IMR-90 (cell line): ENCODE results near the gene XRCC5. TPM values are rescaled to one million over a fixed set of nuclear protein-coding genes. Genes with fewer than 3 reads are reported as not detected.

Experiments used
- ATAC-seq: fragments of 200-7000 bp; cut with Tn5 transposase; 2 replicates; pipeline ENCODE4 v1.9.1; 2020; ENCODE audit warnings: low read depth, mild to moderate bottlenecking, moderate library complexity
- BruUV-seq: library from RNA; stranded (reverse); fragments of 400-500 nt; replicated peaks from 2 replicates; lab custom pipeline; 2021; lab: Mats Ljungman, UMichigan
- CTCF ChIA-PET: fragments of 300-600 bp; formaldehyde crosslinking; extraction: SDS; loops from one replicate; lab custom pipeline; 2021; ENCODE audit warnings: antibody characterized with exemption; lab: Yijun Ruan, JAX
- POLR2A ChIA-PET: fragments of 300-600 bp; sonication (Branson Sonifier 250); formaldehyde crosslinking; loops from one replicate; lab custom pipeline; 2022; ENCODE audit warnings: antibody characterized with exemption; ENCODE audit not compliant: unreplicated experiment; lab: Charles Lee
- DNase-seq: peaks from one replicate; pipeline ENCODE4 v3.0.0; 2013
- H2AFZ ChIP-seq: replicated peaks from 2 replicates; pipeline ENCODE3; 2013; ENCODE audit warnings: low read length, mild to moderate bottlenecking; ENCODE audit not compliant: poor library complexity
- H2AK5ac ChIP-seq: 2 replicates; pipeline ENCODE4 v1.6.1; 2013; ENCODE audit warnings: low read depth, low read length, inconsistent platforms
- H2AK9ac ChIP-seq: replicated peaks from 2 replicates; pipeline ENCODE3; 2013; ENCODE audit warnings: mild to moderate bottlenecking, low read depth, low read length, moderate library complexity; ENCODE audit not compliant: poor library complexity
- H2BK120ac ChIP-seq: 2 replicates; pipeline ENCODE4 v1.6.1; 2013; ENCODE audit warnings: low read depth, low read length, inconsistent platforms
- H2BK15ac ChIP-seq: 3 replicates; pipeline ENCODE4 v1.6.1; 2013; ENCODE audit warnings: low read depth, low read length, inconsistent platforms
- H2BK20ac ChIP-seq: 2 replicates; pipeline ENCODE4 v1.6.1; 2013; ENCODE audit warnings: low read depth, mild to moderate bottlenecking, inconsistent platforms, low read length, moderate library complexity
- H2BK5ac ChIP-seq: 2 replicates; pipeline ENCODE4 v1.6.1; 2013; ENCODE audit warnings: mild to moderate bottlenecking, low read depth, low read length, inconsistent platforms; ENCODE audit not compliant: poor library complexity, severe bottlenecking
- H3K14ac ChIP-seq: replicated peaks from 2 replicates; pipeline ENCODE4 v1.6.1; 2013; ENCODE audit warnings: low read depth, low read length, inconsistent platforms
- H3K18ac ChIP-seq: 2 replicates; pipeline ENCODE4 v1.6.1; 2013; ENCODE audit warnings: low read depth, low read length, control low read depth
- H3K23ac ChIP-seq: 2 replicates; pipeline ENCODE4 v1.6.1; 2013; ENCODE audit warnings: low read depth, low read length, inconsistent platforms
- H3K27ac ChIP-seq: 2 replicates; pipeline ENCODE4 v1.5.1; 2013; ENCODE audit warnings: mild to moderate bottlenecking, control low read depth, low read length; ENCODE audit not compliant: insufficient read depth
- H3K27me3 ChIP-seq: 2 replicates; pipeline ENCODE4 v1.6.1; 2013; ENCODE audit warnings: low read length; ENCODE audit not compliant: control insufficient read depth, insufficient read depth
- H3K36me3 ChIP-seq: 2 replicates; pipeline ENCODE4 v1.6.1; 2013; ENCODE audit warnings: low read length, mixed read lengths; ENCODE audit not compliant: control insufficient read depth, insufficient read depth
- H3K4ac ChIP-seq: 2 replicates; pipeline ENCODE4 v1.6.1; 2013; ENCODE audit warnings: low read depth, low read length, inconsistent platforms
- H3K4me1 ChIP-seq: 2 replicates; pipeline ENCODE4 v1.6.1; 2013; ENCODE audit warnings: low read length, mixed read lengths; ENCODE audit not compliant: control insufficient read depth, insufficient read depth
- H3K4me2 ChIP-seq: 2 replicates; pipeline ENCODE4 v1.6.1; 2013; ENCODE audit warnings: low read depth, mild to moderate bottlenecking, control low read depth, low read length, moderate library complexity
- H3K4me3 ChIP-seq: 2 replicates; pipeline ENCODE4 v1.5.1; 2013; ENCODE audit warnings: low read depth, mild to moderate bottlenecking, control low read depth, low read length, moderate library complexity; ENCODE audit not compliant: insufficient read depth
- H3K56ac ChIP-seq: 2 replicates; pipeline ENCODE4 v1.6.1; 2013; ENCODE audit warnings: low read length, inconsistent platforms; ENCODE audit not compliant: insufficient read depth; ENCODE audit errors: extremely low read depth
- H3K79me1 ChIP-seq, 2 experiments: 2 replicates each; pipeline ENCODE4 v1.6.1; 2013; ENCODE audit warnings: low read length in 2 of 2, inconsistent platforms in 1 of 2, low read depth in 1 of 2
- H3K9ac ChIP-seq: 2 replicates; pipeline ENCODE4 v1.6.1; 2013; ENCODE audit warnings: low read depth, low read length, control low read depth
- H3K9me1 ChIP-seq: 2 replicates; pipeline ENCODE4 v1.6.1; 2013; ENCODE audit warnings: low read length, inconsistent platforms; ENCODE audit not compliant: insufficient read depth
- H3K9me3 ChIP-seq: 2 replicates; pipeline ENCODE4 v1.6.1; 2013; ENCODE audit warnings: low read length; ENCODE audit not compliant: control insufficient read depth, insufficient read depth
- H4K20me1 ChIP-seq: 2 replicates; pipeline ENCODE4 v1.6.1; 2013; ENCODE audit warnings: low read length, inconsistent platforms; ENCODE audit not compliant: insufficient read depth
- H4K5ac ChIP-seq: 2 replicates; pipeline ENCODE4 v1.6.1; 2013; ENCODE audit warnings: mild to moderate bottlenecking, low read depth, low read length, control low read depth
- H4K8ac ChIP-seq, 2 experiments: 2 replicates each; pipeline ENCODE4 v1.6.1; 2013; ENCODE audit warnings: low read depth in 2 of 2, low read length in 2 of 2, control low read depth in 1 of 2, inconsistent platforms in 1 of 2
- H4K91ac ChIP-seq: 2 replicates; pipeline ENCODE4 v1.6.1; 2013; ENCODE audit warnings: low read depth, low read length, inconsistent platforms; ENCODE audit not compliant: insufficient read depth
- BHLHE40 ChIP-seq: fragments of 150-350 bp; IDR thresholded peaks from 2 replicates; pipeline ENCODE4 v1.6.1; 2016; ENCODE audit warnings: mild to moderate bottlenecking, low read depth, low read length
- CEBPB ChIP-seq: IDR thresholded peaks from 2 replicates; pipeline ENCODE4 v1.6.1; 2012; ENCODE audit warnings: low read depth, low read length, improper control_type of control experiment
- CHD1 ChIP-seq: IDR thresholded peaks from 2 replicates; pipeline ENCODE4 v1.6.1; 2012; ENCODE audit warnings: low read depth, low read length, improper control_type of control experiment
- CTCF ChIP-seq: conservative IDR thresholded peaks from 2 replicates; pipeline ENCODE4 v1.5.1; 2012; ENCODE audit warnings: mild to moderate bottlenecking, low read depth, low read length, improper control_type of control experiment
- ELK1 ChIP-seq: fragments of 150-350 bp; IDR thresholded peaks from 2 replicates; pipeline ENCODE4 v1.6.1; 2016; ENCODE audit warnings: low read depth, mild to moderate bottlenecking, low read length, moderate library complexity, borderline replicate concordance
- FOS ChIP-seq: fragments of 150-350 bp; IDR thresholded peaks from 2 replicates; pipeline ENCODE4 v1.6.1; 2016; ENCODE audit warnings: low read depth, low read length
- MAFK ChIP-seq: IDR thresholded peaks from 2 replicates; pipeline ENCODE4 v1.6.1; 2012; ENCODE audit warnings: low read depth, low read length, improper control_type of control experiment
- MAZ ChIP-seq: IDR thresholded peaks from 2 replicates; pipeline ENCODE4 v1.6.1; 2012; ENCODE audit warnings: low read depth, mild to moderate bottlenecking, low read length, improper control_type of control experiment, moderate library complexity, borderline replicate concordance
- MXI1 ChIP-seq: IDR thresholded peaks from 2 replicates; pipeline ENCODE4 v1.6.1; 2012; ENCODE audit warnings: low read depth, mild to moderate bottlenecking, low read length, moderate library complexity, borderline replicate concordance
- NFE2L2 ChIP-seq: fragments of 150-350 bp; IDR thresholded peaks from 2 replicates; pipeline ENCODE4 v1.6.1; 2016; ENCODE audit warnings: low read depth, mild to moderate bottlenecking, low read length
- POLR2A ChIP-seq: IDR thresholded peaks from 2 replicates; pipeline ENCODE4 v1.6.1; 2012; ENCODE audit warnings: mild to moderate bottlenecking, low read depth, low read length
- RAD21 ChIP-seq: IDR thresholded peaks from 2 replicates; pipeline ENCODE4 v1.6.1; 2012; ENCODE audit warnings: low read length, improper control_type of control experiment
- RCOR1 ChIP-seq: IDR thresholded peaks from 2 replicates; pipeline ENCODE4 v1.6.1; 2012; ENCODE audit warnings: mild to moderate bottlenecking, low read length, improper control_type of control experiment; ENCODE audit not compliant: insufficient replicate concordance
- RFX5 ChIP-seq: IDR thresholded peaks from 2 replicates; pipeline ENCODE4 v1.8.0; 2012; ENCODE audit warnings: low read depth, mild to moderate bottlenecking, low read length, moderate library complexity
- SMC3 ChIP-seq: fragments of 150-350 bp; IDR thresholded peaks from 2 replicates; pipeline ENCODE4 v1.6.1; 2016; ENCODE audit warnings: low read depth, mild to moderate bottlenecking, antibody characterized with exemption, low read length, moderate library complexity
- WGBS, 2 experiments: methylation state at CpG; one replicate each; pipeline versions ENCODE4 v1.1.5 to v1.1.7; 2013; ENCODE audit warnings: missing lambda C conversion rate in 2 of 2; ENCODE audit not compliant: insufficient read length in 1 of 2; ENCODE audit errors: extremely low coverage in 2 of 2; 5-methylcytosine and 5-hydroxymethylcytosine counted together
- dilution Hi-C: fragments of 300-500 bp; cut with HindIII; formaldehyde crosslinking; loops from one replicate; pipeline ENCODE4 v1.14.3; 2018; ENCODE audit warnings: low sequenced_read_pairs; ENCODE audit not compliant: unreplicated experiment
- in situ Hi-C: fragments of 300-500 bp; cut with MboI; formaldehyde crosslinking; loops from 3 replicates; pipeline ENCODE4 v1.14.3; 2019; ENCODE audit warnings: low sequenced_read_pairs, inconsistent platforms, mixed read lengths
- intact Hi-C: fragments of 100-400 bp; cut with micrococcal nuclease; formaldehyde crosslinking; loops from 2 replicates; pipeline ENCODE4 v1.10.0; 2022
- polyA plus RNA-seq, 3 experiments: library from polyadenylated mRNA; depleted of rRNA; stranded (reverse); fragments of >200 nt; gene quantifications; 2 replicates each; pipeline ENCODE4 v1.2.3, GENCODE V29; 2012; ENCODE audit warnings: low replicate concordance in 1 of 3
- total RNA-seq: library from RNA; depleted of rRNA; stranded (reverse); fragments of >200 nt; gene quantifications from 2 replicates; pipeline ENCODE4 v1.2.3, GENCODE V29; 2012

XRCC5 gene
- total and polyA plus RNA-seq, 2 of the 4 experiments (the other 2 are of a cell fraction) = 144 to 509 TPM

- BruUV-seq = no TSS peak
- ChIA-PET POLR2A (no interaction called here), CTCF (no interaction called here)
- Histone ChIP-seq H2BK5ac (no peak overlapping the region), H3K23ac (no peak overlapping the region), H3K79me1 (peaks cover 24 to 60% of the 10 kb centered on the region in 2 experiments), H3K9me3 (no peaks in the 10 kb centered on the region), H3K4me3 (no peak overlapping the region), H3K9ac (no peak overlapping the region), H2AK5ac (no peak overlapping the region), H4K20me1 (peaks cover under 1% of the 10 kb centered on the region; the same call in 1 of the 2 replicates), H3K56ac (no peak overlapping the region), H3K4me1 (peaks cover 3% of the 10 kb centered on the region; the same call in 1 of the 2 replicates), H2AK9ac (no peak overlapping the region), H3K4me2 (no peak overlapping the region), H4K91ac (no peak overlapping the region), H3K9me1 (peaks cover 9% of the 10 kb centered on the region; the same call in 1 of the 2 replicates), H4K8ac (no peak overlapping the region), H4K5ac (no peak overlapping the region), H3K4ac (no peak overlapping the region), H2BK15ac (no peak overlapping the region), H2BK120ac (no peak overlapping the region), H3K18ac (no peak overlapping the region), H3K36me3 (peaks cover 42% of the 10 kb centered on the region), H3K14ac (no peak overlapping the region), H2BK20ac (no peak overlapping the region), H3K27me3 (no peaks in the 10 kb centered on the region), H2AFZ (no peak overlapping the region), H3K27ac (no peak overlapping the region)
- dilution Hi-C loops = no loop called here
- ATAC-seq (no peak), DNase-seq (no peak)
- intact Hi-C loops = no loop called here
- in situ Hi-C loops = no loop called here
- WGBS, 2 experiments = 100% methylated on average over 1 of the region's 1 CpG; no CpG with 5 or more reads in 1 of the 2 experiments
- TF ChIP-seq BHLHE40 (no peak), SMC3 (no peak), NFE2L2 (no peak), FOS (no peak), ELK1 (no peak), MXI1 (no peak), POLR2A (no peak), RAD21 (no peak), CEBPB (no peak), RFX5 (no peak), MAFK (no peak), CHD1 (no peak), MAZ (no peak), CTCF (no peak), RCOR1 (no peak)
Measured at GRCh38 chr2:216144372-216144771, 35.2 kb downstream of the XRCC5 start.
